Parathyroid adenoma (tissue), 2 donors: ENCODE measurements around the gene DENND1B.

Source experiments
- H2AFZ ChIP-seq: fragments of 300-600 bp; sonication (generic); one replicate; pipeline ENCODE4 v1.7.0; 2017; ENCODE audit warnings: antibody characterized with exemption, mild to moderate bottlenecking
- H3K27ac ChIP-seq: fragments of 300-600 bp; sonication (generic); one replicate; pipeline ENCODE4 v1.7.0; 2017
- H3K27me3 ChIP-seq: fragments of 300-600 bp; sonication (generic); one replicate; pipeline ENCODE4 v1.7.0; 2017; ENCODE audit warnings: low read length; ENCODE audit not compliant: control insufficient read depth, insufficient read depth
- H3K36me3 ChIP-seq: fragments of 300-600 bp; sonication (generic); one replicate; pipeline ENCODE4 v1.7.0; 2017; ENCODE audit warnings: low read length; ENCODE audit not compliant: control insufficient read depth, insufficient read depth
- H3K4me1 ChIP-seq: fragments of 300-600 bp; sonication (generic); one replicate; pipeline ENCODE4 v1.7.0; 2017; ENCODE audit warnings: control low read depth
- H3K4me2 ChIP-seq: fragments of 300-600 bp; sonication (generic); one replicate; pipeline ENCODE4 v1.7.0; 2017; ENCODE audit warnings: low read length
- H3K4me3 ChIP-seq: fragments of 300-600 bp; sonication (generic); one replicate; pipeline ENCODE4 v1.7.0; 2017; ENCODE audit warnings: low read depth, low read length
- H3K79me2 ChIP-seq: fragments of 300-600 bp; sonication (generic); one replicate; pipeline ENCODE4 v1.7.0; 2017; ENCODE audit warnings: control low read depth
- H3K9ac ChIP-seq: fragments of 300-600 bp; sonication (generic); one replicate; pipeline ENCODE4 v1.7.0; 2017; ENCODE audit warnings: mild to moderate bottlenecking
- H3K9me3 ChIP-seq: fragments of 300-600 bp; sonication (generic); one replicate; pipeline ENCODE4 v1.7.0; 2017; ENCODE audit warnings: low read length; ENCODE audit not compliant: control insufficient read depth
- TF ChIP-seq, protein P1 (sequence below): fragments of 300-600 bp; sonication (generic); IDR thresholded peaks from one replicate; pipeline ENCODE4 v1.7.0; 2017; ENCODE audit warnings: antibody characterized with exemption, mild to moderate bottlenecking
- donor health status: primary hyperparathyroidism.

Gene DENND1B

DNA sequence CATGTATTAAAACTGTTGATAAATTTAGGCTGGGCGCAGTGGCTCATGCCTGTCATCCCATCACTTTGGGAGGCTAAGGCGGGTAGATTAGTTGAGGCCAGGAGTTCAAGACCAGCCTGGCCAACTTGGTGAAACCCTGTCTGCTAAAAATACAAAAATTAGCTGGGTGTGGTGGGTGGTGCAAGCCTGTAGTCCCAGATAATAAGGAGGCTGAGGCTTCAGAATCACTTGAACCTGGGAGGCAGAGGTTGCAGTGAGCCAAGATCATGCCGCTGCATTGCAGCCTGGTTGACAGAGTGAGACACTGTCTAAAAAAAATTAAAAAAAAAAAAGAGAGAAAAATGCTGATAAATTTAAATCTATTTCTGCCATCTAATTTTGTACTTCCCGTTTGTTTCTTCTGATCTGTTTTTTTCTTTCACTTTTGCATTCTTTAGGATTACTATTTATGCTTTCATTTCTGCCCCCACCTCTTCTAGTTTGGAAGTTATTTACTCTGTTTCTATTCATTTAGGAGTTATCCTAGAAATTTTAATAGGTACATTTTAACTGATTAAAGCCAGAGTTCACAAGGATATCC, 3.2 kb upstream of the DENND1B start:
- Histone ChIP-seq H3K4me3 (no peak overlapping the region), H3K4me1 (peaks cover 1% of the 10 kb centered on the region), H3K27ac (no peak overlapping the region), H3K9me3 (no peaks in the 10 kb centered on the region), H3K9ac (no peak overlapping the region), H3K79me2 (no peaks in the 10 kb centered on the region), H3K4me2 (no peak overlapping the region), H3K27me3 (no peaks in the 10 kb centered on the region), H2AFZ (no peak overlapping the region), H3K36me3 (no peaks in the 10 kb centered on the region)
- TF ChIP-seq, protein P1, sequence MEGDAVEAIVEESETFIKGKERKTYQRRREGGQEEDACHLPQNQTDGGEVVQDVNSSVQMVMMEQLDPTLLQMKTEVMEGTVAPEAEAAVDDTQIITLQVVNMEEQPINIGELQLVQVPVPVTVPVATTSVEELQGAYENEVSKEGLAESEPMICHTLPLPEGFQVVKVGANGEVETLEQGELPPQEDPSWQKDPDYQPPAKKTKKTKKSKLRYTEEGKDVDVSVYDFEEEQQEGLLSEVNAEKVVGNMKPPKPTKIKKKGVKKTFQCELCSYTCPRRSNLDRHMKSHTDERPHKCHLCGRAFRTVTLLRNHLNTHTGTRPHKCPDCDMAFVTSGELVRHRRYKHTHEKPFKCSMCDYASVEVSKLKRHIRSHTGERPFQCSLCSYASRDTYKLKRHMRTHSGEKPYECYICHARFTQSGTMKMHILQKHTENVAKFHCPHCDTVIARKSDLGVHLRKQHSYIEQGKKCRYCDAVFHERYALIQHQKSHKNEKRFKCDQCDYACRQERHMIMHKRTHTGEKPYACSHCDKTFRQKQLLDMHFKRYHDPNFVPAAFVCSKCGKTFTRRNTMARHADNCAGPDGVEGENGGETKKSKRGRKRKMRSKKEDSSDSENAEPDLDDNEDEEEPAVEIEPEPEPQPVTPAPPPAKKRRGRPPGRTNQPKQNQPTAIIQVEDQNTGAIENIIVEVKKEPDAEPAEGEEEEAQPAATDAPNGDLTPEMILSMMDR, result no peak

DNA sequence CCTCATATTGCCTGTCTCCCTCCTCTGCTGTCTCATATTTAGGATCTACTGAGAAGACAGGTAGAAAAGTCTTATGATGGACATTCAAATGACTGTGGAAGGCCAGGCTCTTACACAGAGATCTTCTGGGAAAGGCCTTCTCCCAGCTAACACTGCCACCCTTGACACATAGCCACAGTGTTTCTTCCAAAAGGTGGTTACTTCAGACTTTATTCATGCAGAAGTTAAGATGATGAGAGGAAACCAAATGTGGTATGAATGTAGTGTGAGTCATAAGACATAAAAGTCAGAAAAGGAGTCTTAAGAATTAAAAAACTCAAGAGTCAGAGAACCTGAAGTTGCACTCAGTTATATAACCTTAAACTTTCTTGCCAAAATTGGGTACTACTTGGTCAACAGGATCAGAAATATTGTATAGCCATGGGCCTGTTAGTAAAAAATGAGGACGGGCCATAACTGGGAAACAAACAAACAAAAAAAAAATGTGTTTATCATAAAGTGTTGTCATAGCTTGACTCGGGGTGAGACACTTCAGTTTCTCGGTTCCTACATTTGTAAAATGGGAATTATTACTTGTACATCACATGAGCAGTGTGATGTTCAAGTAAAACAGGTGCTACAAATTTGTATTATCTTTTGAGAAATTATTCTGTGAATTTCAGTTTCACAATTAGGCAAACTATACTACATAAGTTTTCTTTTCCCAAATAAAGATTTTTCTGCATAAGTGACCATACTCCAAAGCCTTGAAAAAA, 1.2 kb upstream of the DENND1B start:
- no peak overlapping the region for H3K4me3 ChIP-seq

DNA sequence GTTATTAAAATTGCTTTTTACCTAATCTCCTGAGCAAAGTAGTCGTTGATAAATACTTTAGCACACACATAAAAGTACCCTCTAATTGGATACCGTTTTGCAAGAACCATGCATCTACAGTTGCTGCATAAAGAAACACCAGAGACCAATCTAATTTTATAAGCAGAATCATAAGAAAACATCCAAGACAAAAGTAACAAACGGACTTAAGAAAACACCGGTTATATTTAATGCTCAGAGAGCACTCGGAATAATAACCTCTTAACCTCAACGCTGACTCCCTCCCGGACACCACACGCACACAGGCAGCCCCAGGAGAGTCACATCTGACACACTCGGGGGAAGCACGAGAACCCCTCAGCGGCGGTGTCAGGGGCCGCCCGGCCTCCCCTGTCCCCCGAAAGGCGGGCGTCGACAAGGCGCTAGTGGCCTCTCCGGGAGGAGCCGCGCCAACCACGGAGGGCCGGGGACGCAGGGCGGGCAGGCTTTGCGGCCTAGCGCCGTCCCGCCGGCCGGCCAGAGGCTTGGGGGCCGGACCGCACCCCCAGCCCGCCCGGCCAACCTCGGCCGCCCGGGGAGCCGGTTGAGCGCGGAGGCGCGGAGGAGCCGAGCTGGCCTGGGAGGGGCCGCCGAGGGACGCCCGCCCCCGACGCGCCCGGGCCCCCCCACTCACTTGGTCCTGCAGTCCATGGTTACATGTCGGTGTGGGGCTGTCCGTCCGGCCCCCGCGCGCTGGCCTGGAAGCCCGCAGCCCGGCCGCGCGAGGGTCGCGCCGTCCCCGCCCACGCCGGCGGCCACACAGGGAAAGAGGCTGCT, 606 bp downstream of the DENND1B start:
- Histone ChIP-seq H3K79me2 (no peaks in the 10 kb centered on the region), H3K4me1 (peaks cover 2% of the 10 kb centered on the region), H3K27me3 (no peaks in the 10 kb centered on the region), H3K4me3 (peak overlapping the region; percentile 74), H3K9ac (no peak overlapping the region), H3K4me2 (peak overlapping the region; percentile 64), H2AFZ (peak overlapping the region; percentile 87), H3K36me3 (no peaks in the 10 kb centered on the region), H3K27ac (peak overlapping the region; percentile 69), H3K9me3 (no peaks in the 10 kb centered on the region)
- TF ChIP-seq, protein P1, result no peak

More for the DNA sequence above, 1.2 kb upstream of the DENND1B start:
- H2AFZ ChIP-seq, result peak overlapping the region; percentile 87
- no peaks in the 10 kb centered on the region for H3K27me3 ChIP-seq
- H3K9ac ChIP-seq, result no peak overlapping the region
- H3K4me2 ChIP-seq, result no peak overlapping the region
- peak overlapping the region; percentile 60 for H3K27ac ChIP-seq
- H3K4me1 ChIP-seq, result peaks cover 2% of the 10 kb centered on the region
- no peaks in the 10 kb centered on the region for H3K36me3 ChIP-seq
- TF ChIP-seq, protein P1, result no peak
- H3K79me2 ChIP-seq, result no peaks in the 10 kb centered on the region
- H3K9me3 ChIP-seq, result no peaks in the 10 kb centered on the region

DNA sequence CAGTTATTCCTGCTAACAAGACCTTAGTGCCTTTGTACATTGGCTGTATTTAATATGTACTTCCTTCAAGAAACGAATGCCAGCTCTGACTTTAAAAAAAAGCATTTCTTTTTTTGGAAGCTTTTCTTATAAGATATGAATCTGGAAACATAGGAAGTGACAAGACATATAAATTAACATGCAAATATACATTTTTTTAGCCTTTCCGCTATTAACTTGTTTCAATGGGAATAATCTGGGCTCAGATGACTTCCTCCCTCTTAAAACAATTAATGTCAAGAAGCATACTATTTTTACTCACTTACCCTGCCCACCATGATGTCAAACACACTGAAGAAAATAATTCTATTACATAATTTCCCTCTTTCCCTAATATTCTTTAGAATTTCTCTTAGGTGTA, 1.4 kb downstream of the DENND1B start:
- H2AFZ ChIP-seq, result no peak overlapping the region
- H3K9ac ChIP-seq, result no peak overlapping the region
- peak overlapping the region; percentile 74 for H3K4me3 ChIP-seq
- H3K9me3 ChIP-seq, result no peaks in the 10 kb centered on the region
- TF ChIP-seq, protein P1, result no peak
- H3K4me1 ChIP-seq, result peaks cover 2% of the 10 kb centered on the region
- H3K4me2 ChIP-seq, result peak overlapping the region; percentile 64
- H3K27me3 ChIP-seq, result no peaks in the 10 kb centered on the region
- H3K79me2 ChIP-seq, result peaks cover 2% of the 10 kb centered on the region
- H3K36me3 ChIP-seq, result no peaks in the 10 kb centered on the region
- H3K27ac ChIP-seq, result no peak overlapping the region
